Epithelial cell of proximal tubule (primary cell): ENCODE data around the gene LYG2. TPM values are rescaled to one million over a fixed set of nuclear protein-coding genes. Genes with fewer than 3 reads are reported as not detected.
"Not testable (repeated sequence)": the region's sequence is repeated elsewhere in the genome, so short reads cannot be mapped to it uniquely, and the experiment has no call there.

Experiments used
- DNase-seq: peaks from one replicate; pipeline ENCODE4 v3.0.0-alpha.2; 2011; ENCODE audit warnings: low read depth
- H3K4me3 ChIP-seq: 2 replicates; pipeline ENCODE4 v1.5.1; 2011; ENCODE audit warnings: low read depth, mild to moderate bottlenecking, low read length
- CTCF ChIP-seq: conservative IDR thresholded peaks from 2 replicates; pipeline ENCODE4 v1.5.1; 2012; ENCODE audit warnings: low read depth, mild to moderate bottlenecking, low read length
- total RNA-seq: library from RNA; depleted of rRNA; stranded (reverse); fragments of >200 nt; gene quantifications from 2 replicates; pipeline ENCODE4 v1.2.3, GENCODE V29; 2015

Gene LYG2
- total RNA-seq, 1 donor from 2014 or later = not detected

GRCh38 chr2:99200076-99200800 lies 55.2 kb downstream of the LYG2 start:
- no peak for TF ChIP-seq CTCF
- no peak for DNase-seq
- H3K4me3 ChIP-seq = no peak overlapping the region

GRCh38 chr2:99198103-99198841 lies 57.2 kb downstream of the LYG2 start:
- no peak for DNase-seq
- no peak overlapping the region for H3K4me3 ChIP-seq
- no peak for TF ChIP-seq CTCF

GRCh38 chr2:99192364-99192763 lies 63.1 kb downstream of the LYG2 start:
- not testable (repeated sequence) for DNase-seq, H3K4me3 ChIP-seq

Other genes starting within 250 kb of the LYG2 start
- gene C2orf15, start 114.0 kb downstream of the LYG2 start, total RNA-seq = 2.4 and 3.7 TPM in 2 replicates
- gene TSGA10, start 100.7 kb downstream of the LYG2 start, total RNA-seq = 2.4 and 2.5 TPM in 2 replicates
- 3.9 and 11.8 TPM in 2 replicates for gene LIPT1, start 100.7 kb downstream of the LYG2 start, total RNA-seq
- gene MITD1, start 74.6 kb downstream of the LYG2 start, total RNA-seq = 39.0 and 45.7 TPM in 2 replicates
- 25.3 and 40.7 TPM in 2 replicates for gene MRPL30, start 74.5 kb downstream of the LYG2 start, total RNA-seq
- 0.12 and 0.22 TPM in 2 replicates for gene LYG1, start 45.5 kb upstream of the LYG2 start, total RNA-seq
- gene TXNDC9, start 80.7 kb upstream of the LYG2 start, total RNA-seq = 53.6 and 73.6 TPM in 2 replicates
- 20.8 and 26.6 TPM in 2 replicates for gene EIF5B, start 81.7 kb upstream of the LYG2 start, total RNA-seq
- 18.1 and 34.0 TPM in 2 replicates for gene REV1, start 234.4 kb upstream of the LYG2 start, total RNA-seq